GM18873 (cell line): ENCODE data around the gene TAF6.
A peak's percentile ranks its signal among the peaks of the same experiment; 100 is the strongest.
"Not testable (repeated sequence)": the region's sequence is repeated elsewhere in the genome, so short reads cannot be mapped to it uniquely, and the experiment has no call there.

Source experiments
- ATAC-seq: cut with Tn5 transposase; IDR thresholded peaks from one replicate; pipeline ENCODE4 v1.9.1; 2021; ENCODE audit warnings: mild to moderate bottlenecking, moderate library complexity, moderate number of reproducible peaks; ENCODE audit not compliant: unreplicated experiment, low FRiP score

TAF6 gene

GRCh38 chr7:100152937-100153666 lies 33.9 kb upstream of the TAF6 start:
- no peak for ATAC-seq

- ATAC-seq: no peak
Observed at GRCh38 chr7:100152404-100152803, 33.2 kb upstream of the TAF6 start.

GRCh38 chr7:100148559-100149328 lies 29.6 kb upstream of the TAF6 start, which contains the start of gene LAMTOR4:
TSS of gene LAMTOR4 (plus strand) at chr7:100148918. CDS start at chr7:100148973, 55 bp downstream.
- ATAC-seq: peak; percentile 98

GRCh38 chr7:100148225-100148558 lies 29.0 kb upstream of the TAF6 start:
- ATAC-seq: no peak

GRCh38 chr7:100147278-100147677 lies 28.1 kb upstream of the TAF6 start:
- ATAC-seq: no peak

GRCh38 chr7:100146350-100146749 lies 27.2 kb upstream of the TAF6 start:
- not testable (repeated sequence) for ATAC-seq

DNA sequence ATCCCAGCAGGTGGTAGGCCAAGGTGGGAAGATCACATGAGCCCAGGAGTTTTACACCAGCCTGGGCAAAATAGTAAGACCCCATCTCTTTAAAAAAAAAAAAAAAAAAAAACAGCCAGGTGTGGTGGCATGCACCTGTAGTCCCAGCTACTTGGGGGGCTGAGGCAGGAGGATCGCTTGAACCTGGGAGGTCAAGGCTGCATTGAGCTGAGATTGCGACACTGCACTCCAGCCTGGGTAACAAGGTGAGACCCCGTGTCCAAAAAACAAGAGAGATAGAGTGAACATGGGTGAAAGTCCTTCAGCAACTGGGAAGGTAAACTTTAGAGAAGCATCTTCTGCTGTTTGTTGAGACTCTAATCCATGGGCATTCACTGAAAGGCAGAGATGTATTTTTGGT lies 23.3 kb upstream of the TAF6 start:
- ATAC-seq: no peak

DNA sequence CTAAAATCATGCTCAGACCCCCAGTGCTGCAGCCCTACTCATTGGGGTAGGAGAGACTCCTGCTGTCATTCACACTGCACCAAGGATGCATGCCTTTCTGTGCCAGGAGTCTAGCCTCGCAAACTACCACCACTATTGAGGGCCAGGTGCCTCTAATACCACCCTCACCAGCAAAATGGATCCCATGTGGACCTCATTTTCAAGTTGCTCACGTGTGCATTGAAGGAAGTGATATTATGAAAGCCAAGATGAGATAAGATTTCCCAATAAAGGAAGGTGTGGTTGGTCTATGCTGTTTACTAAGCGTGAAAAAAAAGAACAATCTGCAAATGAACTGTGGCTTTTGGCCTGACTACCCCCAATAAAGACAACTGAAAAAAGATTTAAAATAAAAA lies 22.4 kb upstream of the TAF6 start:
- no peak for ATAC-seq

- no peak for ATAC-seq
Observed at GRCh38 chr7:100137851-100138760, 18.9 kb upstream of the TAF6 start.

- ATAC-seq: no peak
Observed at GRCh38 chr7:100132697-100133151, 13.6 kb upstream of the TAF6 start.

- ATAC-seq: no peak
Observed at GRCh38 chr7:100132126-100132525, 13.0 kb upstream of the TAF6 start.

DNA sequence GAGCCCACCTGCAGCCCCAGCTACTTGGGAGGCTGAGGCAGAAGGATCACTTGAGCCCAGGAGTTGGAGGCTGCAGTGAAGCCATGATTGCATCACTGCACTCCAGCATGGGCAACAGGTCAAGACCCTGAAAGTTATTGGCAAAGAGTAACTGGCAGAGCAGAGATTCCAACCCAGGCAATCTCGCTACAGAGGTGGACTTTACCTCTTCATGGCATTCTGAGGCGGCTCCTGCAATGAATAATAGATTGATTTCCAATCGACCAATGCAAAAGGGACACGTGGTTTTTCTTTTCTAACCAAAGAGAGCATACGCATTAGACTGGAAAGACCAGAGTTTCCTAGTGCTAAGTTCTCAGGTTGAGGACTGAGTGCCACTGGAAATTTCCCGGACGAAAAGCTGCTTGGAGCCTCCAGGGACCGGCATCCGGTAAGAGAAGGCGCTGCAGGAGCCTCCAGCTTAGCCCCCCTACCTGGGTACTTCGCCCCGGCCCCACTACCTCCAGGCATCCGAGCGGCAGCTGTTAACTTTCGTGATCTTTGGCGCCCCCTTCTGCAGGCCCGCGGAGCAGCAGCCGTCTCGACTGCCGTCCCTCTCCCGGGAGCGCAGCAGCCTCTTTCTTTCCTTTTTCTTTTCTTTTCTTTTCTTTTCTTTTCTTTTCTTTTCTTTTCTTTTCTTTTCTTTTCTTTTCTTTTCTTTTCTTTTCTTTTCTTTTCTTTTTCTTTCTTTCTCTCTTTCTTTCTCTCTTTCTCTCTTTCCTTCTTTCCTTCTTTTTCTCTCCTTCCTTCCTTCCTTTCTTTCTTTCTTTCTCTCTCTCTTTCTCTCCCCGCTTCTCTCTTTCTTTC lies 11.7 kb upstream of the TAF6 start:
- no peak for ATAC-seq

DNA sequence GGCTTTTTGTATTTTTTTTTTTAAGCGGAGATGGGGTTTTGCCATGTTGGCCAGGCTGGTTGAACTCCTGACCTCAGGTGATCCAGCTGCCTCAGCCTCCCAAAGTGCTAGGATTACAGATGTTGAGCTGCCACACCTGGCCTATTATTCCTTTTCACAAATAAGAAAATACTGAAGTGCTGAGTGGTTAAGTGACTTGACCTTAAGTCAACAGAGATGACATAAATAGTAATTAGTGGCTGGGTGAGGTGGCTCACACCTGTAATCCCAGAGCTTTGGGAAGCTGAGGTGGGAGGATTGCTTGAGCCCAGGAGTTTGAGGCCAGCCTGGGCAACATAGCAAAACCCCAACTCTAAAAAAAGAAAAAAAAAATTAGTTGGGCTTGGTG lies 11.1 kb upstream of the TAF6 start:
- not testable (repeated sequence) for ATAC-seq

GRCh38 chr7:100128637-100128963 lies 9.4 kb upstream of the TAF6 start:
- no peak for ATAC-seq

DNA sequence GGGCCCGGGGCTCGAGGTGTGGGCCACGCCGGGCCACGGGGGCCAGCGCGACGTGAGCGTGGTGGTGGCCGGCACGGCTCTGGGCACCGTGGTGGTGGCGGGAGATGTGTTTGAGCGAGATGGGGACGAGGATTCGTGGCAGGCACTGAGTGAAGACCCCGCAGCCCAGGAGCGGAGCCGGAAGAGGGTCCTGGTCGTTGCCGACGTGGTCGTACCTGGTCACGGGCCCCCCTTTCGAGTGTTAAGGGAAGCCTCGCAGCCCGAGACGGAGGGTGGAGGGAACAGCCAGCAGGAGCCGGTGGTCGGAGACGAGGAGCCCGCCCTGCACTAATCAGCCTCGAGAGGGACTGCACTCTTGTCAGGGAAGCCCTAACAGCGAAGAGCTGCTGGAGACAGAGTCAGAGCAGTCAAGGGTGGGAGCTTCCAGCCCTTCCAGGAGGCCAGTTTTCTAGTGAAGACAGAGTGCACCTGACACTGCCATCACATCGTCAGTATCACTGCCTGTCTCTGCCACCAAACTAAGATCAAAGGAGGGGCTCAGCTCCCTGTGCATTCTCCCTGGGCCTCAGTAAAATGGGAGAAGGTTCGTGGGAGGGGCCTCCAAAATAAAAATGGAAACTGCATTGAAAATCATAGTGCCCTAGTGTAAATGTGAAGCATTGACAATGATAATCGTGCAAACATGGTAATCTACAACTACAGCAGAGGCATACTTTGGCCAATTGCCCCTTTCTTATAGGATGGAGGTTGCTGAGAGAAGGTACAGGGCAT lies 8.9 kb upstream of the TAF6 start:
- ATAC-seq: no peak

- peak; percentile 63 for ATAC-seq
Observed at GRCh38 chr7:100126931-100127865, 8.0 kb upstream of the TAF6 start, which contains the start of gene MBLAC1. TSS of gene MBLAC1 (plus strand) at chr7:100126967. CDS start at chr7:100127396, 429 bp downstream.

DNA sequence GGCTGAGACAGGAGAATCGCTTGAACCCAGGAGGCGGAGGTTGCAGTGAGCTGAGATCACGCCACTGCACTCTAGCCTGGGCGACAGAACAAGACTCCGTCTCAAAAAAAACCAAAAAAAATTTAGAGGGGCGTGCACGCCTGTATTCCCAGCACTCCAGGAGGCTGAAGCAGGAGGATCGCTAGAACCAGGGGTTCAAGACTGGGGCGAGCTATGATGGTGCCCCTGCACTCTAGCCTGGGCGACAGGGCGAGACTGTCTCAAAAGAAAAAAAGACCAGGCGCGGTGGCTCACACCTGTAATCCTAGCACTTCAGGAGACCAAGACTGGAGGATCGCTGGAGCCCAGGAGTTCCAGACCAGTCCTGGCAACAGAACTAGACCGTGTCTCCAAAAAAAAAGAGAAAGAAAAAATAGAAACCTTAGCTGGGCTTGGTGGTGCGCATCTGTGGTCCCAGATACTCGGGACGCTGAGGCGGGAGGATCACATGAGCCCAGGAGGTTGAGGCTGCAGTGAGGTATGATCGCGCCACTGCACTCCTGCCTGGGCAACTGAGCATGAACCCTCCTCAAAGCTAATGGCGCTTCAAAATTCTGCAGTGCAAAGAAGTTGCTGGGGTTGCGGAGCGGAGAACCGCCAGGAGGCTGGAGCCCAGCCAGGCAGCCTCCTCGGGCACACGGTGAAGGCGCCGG lies 7.2 kb upstream of the TAF6 start:
- ATAC-seq: no peak
